ENCODE results near the gene NAP1L4.

NAP1L4 gene

DNA sequence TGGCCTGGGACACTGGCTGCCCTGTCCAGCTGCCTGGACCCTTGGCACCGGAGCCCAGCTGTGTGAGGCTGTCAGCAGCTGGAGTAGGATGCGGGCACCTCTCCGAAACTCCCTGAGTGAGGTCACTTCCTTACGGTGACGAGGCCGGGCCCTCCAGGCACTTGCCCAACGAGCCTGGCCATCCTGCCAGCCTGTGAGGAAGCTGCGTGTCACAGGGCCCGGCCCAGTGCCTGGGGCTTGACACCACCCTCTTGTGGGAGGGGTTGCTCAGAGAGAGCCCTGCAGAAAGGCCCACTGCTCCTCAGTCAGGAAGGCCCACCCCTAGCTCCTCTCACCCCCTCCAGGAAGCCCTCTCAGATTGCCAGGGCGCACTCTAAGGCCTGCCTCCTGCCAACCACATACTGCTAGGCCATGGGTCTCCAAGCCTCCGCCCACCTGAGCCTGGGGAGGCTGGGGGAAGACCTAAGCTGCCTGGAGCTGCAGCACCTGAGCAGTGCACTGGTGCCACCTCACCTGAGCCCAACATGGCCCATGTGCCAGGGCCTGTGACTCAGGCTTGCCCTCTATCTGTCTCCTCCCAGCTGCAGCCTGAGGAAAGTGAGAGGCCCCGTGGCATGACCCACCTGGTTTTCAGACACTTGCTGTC, 58.6 kb downstream of the NAP1L4 start:
- peak; percentile 70 for DNase-seq

DNA sequence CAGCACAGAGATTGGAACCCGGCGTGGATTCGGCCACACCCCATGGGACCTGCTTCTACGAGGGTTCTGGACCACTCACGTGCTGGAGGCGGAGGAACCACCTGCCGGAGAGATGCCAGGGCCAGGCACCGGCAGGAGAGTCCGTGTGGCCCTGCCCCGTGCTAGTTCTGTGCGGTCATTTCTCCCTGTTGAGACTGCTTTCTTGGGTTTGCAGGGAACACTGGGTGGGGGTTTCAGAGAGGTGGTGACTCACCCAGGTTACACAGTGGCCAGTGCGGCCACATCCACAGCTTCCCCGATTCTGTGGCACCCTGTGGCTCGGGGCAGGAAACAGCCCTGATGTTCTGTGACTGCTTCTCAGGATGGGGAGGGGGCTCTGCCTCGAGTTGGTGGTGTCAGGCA, 59.3 kb downstream of the NAP1L4 start:
- no peak for DNase-seq

DNA sequence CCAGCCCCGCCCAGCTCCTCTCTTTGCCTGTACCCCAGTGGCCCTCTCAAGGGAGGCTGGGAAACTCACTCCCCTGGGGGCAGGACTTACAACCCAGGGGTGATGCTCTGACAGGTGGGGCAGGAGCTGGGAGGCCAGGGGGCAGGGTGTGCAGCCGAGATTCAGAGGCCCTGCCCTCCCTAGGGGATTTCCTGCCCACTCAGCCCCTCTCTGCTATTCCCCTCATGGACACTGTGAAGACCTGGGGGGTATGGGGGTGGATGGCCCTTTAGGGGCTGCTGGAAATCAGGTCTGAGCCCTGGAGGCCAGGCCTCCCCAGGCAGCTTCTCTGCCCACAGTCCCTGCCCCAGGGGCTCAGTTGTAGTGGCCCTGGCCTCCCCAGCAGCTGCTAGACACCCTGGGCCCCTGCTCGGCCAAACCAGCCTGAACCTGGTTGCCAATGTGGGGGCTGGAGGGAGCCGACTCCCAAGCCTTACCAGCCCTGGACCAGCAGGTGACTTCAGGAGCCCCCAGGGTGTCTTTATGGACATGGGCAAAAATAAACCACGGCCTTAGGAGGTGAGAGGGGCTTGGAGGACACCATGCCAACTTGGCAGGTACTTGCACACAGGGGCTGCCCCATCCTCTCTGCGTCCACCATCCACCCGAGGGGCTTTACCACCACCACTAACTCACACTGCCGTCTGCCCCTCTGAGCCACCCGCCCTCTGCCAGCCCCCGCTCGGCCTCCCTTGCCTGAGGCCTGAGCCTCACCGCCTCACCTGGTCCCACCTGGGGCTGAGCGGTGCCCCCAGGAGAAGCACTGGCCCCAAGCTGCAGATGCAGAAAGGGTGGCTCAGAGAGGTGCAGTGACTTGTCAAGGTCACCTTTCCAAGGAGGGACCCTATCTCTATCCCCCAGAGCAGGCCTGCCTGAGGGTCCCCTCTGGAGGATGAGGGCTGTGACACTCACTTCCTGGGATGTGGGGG, 60.1 kb downstream of the NAP1L4 start:
- no peak for DNase-seq

DNA sequence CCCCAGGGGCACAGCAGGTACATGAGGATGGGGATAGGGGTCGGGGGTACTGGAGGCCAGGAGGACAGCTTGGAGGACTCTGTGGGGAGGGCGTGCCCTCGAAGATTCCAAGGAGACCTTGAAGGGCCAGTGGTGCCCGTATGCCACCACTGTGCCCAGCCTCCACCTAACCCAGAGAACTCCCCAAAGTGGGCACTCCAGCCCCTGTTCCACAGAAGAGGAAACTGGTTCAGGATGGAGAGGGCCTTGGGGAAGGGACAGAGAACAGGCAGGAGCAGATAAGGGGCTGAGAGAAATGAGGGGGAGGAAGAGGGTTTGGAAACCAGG, 60.7 kb downstream of the NAP1L4 start:
- DNase-seq = no peak

DNA sequence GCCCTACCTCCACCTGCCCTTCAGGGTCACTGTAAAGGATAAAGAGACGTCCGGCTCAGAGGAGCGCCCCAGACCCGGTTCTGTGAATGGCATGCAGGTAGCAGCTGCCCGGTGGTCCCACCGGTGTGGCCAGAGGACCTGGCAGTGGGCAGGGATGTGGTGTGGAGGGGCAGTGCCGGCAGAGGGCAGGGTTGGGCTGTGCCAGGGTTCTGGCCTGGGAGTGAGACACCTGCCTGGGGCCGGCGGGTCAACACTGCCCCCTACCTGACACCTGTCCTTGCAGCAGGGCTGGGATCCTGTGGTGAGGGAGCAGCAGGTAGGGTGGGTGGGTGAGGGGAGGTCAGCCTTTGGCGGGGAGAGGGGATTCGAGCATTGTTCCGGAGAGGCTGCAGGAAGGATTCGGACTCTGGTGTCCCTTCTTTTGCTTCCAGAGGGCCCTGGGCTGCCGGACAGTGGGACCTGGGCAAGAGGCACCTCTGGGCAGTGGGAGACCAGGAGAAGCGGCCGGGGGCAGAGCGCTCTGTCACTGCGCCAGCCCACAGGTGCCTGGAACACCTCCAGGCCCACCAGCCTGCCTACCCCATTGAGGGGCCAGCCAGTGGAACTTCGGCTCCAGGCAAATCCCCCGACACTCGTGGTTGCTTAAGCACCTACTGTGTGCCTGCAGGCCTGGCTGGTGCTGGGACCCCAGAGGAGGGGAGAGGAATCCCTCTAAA, 61.3 kb downstream of the NAP1L4 start:
- DNase-seq = peak; percentile 73

DNA sequence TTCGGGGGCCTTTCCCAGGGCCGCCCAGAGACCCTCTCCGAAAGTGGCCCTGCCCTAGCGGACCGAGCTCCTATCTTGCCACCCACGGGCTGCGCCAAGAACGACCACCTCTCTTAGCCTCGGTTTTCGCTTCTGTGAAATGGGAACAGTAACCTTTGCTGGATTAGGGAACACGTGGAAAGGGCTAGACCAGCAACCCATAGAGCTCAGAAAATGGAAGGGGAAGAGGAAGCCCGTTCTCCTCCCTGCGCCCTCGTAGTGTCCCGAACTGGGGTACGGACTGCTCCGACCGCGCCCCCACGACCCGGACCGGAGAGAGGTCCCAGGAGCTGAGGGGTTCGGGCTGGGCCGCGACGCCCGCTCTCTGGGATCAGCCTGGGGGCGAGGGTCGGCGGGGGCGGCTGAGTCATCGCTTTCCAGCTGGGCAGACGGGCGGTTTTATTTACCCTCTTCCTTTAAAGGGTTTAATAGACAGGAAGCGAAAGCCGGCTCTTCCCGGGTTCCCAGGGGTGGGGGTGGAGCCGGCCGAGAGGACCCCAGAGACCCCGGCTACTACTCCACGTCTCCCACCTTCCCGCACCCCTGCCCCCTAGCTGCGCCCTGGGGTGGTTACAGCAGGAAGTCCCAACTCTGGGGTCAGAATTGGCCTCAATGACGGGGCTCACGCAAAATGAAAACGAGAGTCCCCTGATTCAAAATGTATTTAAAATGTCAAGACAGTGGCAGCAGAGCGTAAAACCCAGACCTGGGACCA, 62.0 kb downstream of the NAP1L4 start:
- peak; percentile 74 for DNase-seq

DNA sequence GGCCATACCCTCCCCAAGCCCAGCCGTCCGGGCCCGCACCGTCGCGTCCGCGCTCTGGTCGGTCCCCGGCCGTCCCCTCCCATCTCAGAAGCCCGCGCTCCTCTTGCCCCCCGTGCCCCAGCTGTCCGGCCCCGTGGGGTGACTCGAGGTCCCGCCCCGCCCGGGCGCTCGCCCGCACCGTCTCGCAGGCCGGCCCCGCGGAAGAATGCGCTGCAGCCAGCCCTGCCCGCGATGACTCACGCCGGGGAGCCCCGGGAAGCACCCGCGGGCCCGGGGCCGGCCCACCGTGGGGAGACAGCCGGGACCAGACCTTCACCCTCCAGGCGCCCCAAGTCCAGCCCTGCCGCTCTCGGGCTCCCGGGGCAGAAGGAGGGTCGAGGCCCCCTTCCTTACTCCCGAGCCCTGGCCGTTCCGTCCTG, 62.6 kb downstream of the NAP1L4 start:
- DNase-seq = peak; percentile 78

DNA sequence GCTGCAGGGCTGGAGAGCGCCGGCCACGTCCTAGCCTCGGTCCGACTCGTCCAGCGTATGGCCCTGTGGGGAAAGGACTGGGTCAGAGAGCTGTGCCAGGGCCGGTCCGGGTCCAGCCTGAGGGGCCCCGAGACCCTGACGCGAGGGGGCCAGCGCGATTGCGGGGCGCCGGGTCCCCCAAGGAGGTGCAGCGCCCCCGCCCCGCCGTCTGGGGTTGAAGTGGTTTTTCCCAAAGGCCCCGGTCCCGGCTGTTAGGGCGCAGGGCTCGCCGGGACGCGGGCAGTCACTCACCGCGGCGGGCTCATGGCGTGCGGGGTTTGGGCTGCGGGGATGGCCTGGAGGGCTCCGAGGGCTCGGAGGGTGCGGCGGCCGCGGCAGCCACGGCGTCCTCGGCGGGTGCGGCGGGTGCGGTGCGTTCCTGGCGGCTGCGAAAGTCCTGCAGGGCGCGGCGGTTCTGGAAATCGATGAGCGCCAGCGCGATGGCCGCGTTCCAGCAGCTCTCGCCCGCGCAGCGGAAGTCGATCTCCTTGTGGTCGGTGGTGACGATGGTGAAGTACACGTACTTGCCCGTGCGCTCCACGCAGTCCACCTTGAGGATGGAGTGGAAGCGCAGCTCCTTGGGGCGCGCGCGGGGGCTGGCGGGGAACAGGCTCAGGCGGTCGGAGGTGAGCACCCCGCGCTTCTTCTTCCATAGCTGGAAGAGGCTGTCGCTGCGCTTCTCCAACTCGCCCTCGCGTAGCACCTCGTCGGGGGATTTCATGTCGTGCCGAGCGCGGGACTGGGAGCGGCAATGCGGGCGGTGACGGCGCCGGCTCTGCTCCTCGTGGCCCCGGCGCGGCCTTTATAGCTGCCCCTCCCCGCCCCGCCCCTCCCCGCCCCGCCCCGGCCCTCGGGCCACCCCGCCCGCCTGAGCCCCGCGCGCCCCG, 63.3 kb downstream of the NAP1L4 start, which contains the start of gene PHLDA2:
Gene PHLDA2 (minus strand): TSS at position 816 of the 926 bp plus-strand sequence. CDS start 56 bp downstream, at position 760.
- DNase-seq = peak; percentile 78

DNA sequence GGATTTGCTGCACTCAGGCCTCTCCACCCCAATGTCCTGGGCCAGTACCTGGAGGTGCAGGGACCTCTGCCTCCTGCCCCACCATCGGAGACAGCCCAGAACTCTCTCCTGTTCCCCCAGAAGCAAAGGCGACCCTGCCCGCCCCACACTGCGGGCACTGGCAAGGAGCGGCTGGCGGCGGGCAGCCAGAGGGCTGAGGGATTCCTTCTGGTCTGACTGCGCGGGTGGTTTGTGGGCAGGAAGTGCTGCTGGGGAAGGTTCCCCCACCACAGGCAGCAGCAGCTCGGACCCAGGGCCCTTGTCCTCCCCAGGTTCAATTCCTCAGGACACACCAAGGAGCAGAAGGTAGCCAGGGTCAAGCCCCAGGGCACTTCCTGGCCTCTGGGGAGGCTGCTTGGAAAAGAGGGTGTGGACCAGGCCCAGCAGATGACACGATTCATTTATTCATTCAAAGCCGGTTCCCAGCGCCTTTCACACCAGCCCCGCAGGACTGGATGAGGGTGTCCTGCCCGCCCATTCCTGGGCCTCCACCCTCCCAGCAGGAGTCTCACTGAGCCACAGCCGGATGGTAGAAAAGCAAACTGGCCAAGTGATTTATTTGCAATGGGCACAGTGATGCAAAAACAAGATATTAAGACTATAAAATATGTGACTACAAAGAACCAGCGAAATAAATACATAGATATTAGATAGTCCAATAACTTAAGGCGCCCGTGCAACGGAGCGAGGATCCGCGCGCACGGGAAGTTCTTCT, 64.1 kb downstream of the NAP1L4 start:
- DNase-seq = no peak

DNA sequence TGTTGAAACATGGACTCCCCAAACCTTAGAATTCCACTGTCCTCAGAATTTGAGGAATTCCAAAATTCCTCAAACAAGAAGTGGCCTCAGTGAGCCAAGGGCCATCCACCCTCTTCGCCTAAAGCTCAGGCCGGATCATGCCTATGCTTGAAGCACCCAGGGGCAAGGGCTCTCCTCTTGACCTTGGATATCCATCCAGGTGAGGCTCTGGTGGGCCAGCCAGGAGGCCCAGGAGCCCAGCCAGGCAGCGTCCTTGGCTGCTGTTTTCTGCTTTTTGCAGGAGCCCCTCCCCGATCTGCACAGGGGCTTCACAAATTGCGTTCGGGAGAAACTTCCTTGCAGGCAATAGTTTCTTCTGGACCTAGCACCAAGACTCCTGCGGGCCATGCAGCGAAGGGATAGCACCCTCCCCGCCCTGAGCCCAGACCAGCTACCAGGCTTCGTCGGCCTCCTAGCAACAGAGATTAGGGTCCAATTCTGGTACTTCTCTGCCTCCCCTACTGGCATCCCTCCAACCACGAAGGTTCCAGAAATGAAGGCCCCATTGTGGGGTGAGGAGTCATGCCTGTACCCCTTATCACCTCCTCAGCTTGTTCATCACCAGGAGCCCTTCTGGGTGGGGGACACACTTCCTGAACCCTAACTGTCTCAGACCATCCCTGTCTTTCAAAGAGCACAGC, 64.9 kb downstream of the NAP1L4 start:
- no peak for DNase-seq

DNA sequence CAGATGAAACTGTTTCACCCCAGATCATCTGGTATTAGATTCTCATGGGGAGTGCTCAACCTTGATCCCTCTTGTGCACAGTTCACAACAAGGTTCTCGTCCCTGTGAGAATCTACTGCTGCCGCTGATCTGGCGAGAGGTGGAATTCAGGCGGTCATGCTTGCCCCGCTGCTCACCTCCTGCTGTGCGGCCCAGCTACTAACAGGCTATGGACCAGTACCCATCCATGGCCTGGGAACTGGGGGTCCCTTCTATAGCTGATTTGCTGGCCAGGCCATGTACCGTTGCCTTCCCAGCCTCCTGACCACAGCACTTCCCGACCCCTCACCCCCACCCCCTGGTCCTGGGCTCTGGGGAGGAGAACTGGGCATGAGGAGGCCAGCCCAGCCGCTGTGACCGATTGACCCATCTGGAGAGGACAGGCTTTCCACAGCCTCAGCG, 65.5 kb downstream of the NAP1L4 start:
- DNase-seq = no peak

DNA sequence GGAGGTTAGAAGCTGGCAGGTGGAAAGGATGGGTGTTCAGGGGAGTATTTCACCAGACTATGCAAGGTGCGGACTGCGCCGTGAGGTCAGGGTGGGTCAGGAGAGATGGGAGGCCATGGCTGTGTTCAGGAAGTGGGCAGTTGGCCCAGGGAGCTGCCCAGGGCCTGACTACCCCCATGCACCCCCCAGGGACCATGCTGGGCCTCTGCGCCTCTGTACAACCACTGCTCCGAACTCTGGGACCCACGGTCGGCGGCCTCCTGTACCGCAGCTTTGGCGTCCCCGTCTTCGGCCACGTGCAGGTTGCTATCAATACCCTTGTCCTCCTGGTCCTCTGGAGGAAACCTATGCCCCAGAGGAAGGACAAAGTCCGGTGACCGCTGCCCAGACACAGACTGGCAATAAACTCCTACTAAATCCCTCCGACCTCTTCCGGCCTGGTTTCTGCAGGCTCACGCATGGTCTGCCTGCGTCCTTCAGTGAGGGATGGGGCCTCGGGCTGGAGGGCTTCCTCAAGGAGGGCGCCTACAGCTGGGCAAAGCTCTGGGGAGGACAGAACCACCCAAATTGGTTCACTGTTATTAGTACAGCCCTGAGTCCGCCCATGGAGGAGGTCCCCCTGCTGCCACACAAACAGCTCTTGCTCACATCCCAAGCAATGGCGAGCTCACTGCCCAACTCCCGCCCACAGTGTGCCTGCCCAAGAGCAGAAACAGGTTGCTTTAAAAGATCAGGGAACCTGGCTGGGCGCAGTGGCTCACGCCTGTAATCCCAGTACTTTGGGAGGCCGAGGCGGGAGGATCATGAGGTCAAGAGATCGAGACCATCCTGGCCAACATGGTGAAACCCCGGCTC, 67.1 kb downstream of the NAP1L4 start:
- DNase-seq = no peak

DNA sequence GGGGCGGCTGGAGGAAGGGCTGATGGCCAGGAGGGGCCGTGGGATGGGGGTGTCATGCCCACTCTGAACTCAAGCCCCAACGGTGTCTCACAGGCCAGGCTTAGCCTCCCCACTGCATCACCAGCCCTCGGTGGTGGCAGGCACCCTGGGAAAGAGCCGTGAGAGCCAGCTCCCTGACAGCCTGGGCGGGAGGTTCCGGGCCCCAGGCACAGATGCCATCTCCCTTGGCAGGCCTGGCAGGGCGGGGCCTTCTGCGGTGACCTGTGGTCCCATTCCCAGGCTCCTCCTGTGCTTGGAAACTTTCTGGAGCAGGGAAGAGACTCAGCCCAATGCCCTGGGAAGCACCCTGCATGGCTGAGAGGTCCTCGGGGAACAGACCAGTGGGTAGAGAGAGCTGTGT, 67.7 kb downstream of the NAP1L4 start:
- DNase-seq = no peak

DNA sequence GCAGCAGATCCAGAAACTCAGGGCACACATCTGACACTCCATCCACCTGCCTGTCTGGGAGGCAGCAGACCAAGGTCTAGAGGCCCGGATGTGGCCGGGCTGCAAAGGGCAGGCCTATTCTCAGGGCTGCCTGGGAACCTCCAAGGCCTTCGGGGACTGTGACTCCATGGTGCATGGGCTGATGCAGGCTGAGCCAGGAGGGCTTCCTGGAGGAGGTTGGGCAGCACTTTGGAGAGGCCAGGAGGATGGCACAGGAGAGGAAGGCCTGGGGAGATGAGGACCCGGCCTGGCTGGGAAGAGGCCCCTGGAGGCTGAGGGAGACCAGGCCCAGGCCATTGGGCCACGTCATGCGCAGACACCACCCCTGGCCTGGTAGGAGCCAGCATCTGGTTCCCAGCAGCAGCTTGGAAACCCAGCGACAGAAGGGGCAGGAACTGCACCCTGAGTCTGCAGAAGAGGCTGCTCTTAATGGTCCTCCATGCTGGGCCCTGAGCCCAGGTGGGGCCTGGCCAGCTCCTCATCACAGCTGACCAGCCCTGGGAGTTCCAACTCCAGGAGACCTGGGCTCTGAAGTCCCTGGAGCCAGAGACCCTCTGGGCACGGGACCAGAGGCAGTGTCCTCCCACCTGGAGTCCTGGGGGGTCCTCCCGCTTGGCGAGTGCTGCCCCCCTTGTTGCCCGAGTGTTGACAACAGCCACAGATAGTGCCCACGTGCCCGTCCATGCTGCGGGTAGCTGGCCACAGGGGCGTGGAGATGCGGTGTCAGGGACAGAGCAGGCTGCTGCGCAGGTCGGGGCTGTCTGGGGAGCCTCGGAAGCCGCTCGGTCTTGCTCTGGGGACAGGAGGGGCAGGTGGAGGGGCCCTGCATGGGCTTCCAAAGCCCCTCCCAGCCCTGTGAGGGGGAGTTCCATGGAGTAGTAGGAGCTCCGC, 68.4 kb downstream of the NAP1L4 start:
- no peak for DNase-seq

DNA sequence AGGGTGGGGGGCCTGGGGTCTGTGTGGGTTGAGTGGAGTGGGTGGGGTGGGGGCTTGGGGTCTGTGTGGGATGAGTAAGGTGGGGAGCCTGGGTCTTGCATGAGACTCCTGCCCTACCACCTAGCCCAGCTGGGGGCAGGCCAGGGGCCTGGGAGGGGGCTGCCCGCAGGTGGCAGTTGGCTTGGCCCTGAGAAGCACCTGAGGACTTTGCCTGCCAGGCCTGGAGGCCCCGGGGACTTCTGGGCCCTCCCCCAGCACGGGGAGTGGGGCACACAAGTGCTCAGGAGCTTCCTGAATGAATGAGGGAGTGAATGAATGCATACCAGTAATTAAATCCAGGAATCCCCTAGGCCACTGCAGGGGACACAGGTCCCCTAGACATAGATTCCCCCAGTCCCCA, 69.5 kb downstream of the NAP1L4 start:
- DNase-seq = no peak

DNA sequence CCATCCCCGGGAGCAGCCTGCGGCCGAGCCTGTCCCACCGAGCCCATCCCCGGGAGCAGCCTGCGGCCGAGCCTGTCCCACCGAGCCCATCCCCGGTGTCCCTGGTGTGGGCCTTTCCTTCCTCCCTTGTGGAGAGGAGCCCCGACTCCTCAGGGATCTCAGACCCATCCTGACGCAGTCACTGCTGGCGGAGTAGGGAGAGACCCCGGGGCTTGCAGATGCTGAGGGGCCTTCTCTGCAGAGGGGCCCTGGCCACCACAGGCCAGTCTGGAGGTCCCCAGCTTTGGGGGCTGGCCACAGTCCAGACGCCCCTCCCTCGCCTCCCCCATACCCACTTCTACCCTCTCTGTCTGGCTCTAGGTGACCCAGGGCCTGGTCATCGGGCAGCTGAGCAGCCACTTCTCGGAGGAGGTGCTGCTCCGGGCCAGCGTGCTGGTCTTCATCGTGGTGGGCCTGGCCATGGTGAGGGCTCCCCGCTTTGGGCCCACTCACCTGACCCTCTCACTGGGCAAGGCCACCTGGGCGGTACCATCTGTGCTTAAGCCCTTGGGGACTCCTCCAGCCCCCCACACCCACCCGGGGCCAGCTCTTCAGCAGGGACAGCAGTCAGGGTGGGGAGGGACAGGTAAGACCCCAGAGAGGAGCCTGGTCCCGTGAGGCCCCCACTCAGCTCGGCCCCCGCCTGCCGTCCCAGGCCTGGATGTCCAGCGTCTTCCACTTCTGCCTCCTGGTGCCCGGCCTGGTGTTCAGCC, 70.2 kb downstream of the NAP1L4 start:
- DNase-seq = no peak

DNA sequence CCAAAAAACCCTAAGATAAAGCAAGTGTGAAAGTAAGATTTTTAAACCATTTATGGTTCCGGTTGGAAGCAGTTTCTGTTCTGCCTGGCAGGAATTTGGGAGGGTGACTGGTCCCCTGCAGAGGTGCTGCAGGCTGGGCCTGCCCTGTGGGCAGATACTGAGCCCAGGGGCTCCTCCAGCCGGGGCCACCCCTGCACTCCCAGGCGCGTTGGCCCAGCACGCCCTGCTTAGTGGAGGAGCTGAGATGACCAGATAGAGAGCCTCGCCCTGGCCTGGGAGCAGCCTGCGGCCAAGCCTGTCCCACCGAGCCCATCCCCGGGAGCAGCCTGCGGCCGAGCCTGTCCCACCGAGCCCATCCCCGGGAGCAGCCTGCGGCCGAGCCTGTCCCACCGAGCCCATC, 70.9 kb downstream of the NAP1L4 start:
- DNase-seq = no peak

Measured in activated CD8-positive, alpha-beta memory T cell treated with anti-CD3 and anti-CD28 coated beads, Interleukin-2, amount 50 U/mL, for 48 hours (primary cell).